H1 (cell line): ENCODE measurements around the gene SUGT1. TPM values are rescaled to one million over a fixed set of nuclear protein-coding genes. Genes with fewer than 3 reads are reported as not detected.

Experiments
- CTCF ChIA-PET: fragments of 300-600 bp; sonication (Branson Sonifier 250); formaldehyde crosslinking; loops from one replicate; lab custom pipeline; 2021; ENCODE audit not compliant: partially characterized antibody; lab: Charles Lee
- POLR2A ChIA-PET: fragments of 300-600 bp; sonication (Branson Sonifier 250); formaldehyde crosslinking; loops from one replicate; lab custom pipeline; 2021; ENCODE audit warnings: inconsistent platforms; ENCODE audit not compliant: partially characterized antibody; lab: Charles Lee
- DNase-seq, 2 experiments: peaks; one replicate each; pipeline versions ENCODE4 v3.0.0 to v3.0.0-alpha.2; 2010 to 2022; ENCODE audit warnings: low spot score in 2 of 2, low read depth in 1 of 2, mixed read lengths in 1 of 2
- FAIRE-seq: peaks from 2 replicates; lab custom pipeline; 2011; peaks lifted over from hg19 to GRCh38; lab: Jason Lieb, UNC
- H2AFZ ChIP-seq: 2 replicates; pipeline ENCODE4 v1.8.1; 2012; ENCODE audit warnings: low read length, inconsistent platforms
- H2AK5ac ChIP-seq: 2 replicates; pipeline ENCODE4 v1.6.1; 2013; ENCODE audit warnings: low read depth, low read length
- H2BK120ac ChIP-seq: replicated peaks from 2 replicates; pipeline ENCODE3; 2013; ENCODE audit warnings: low read depth, low read length, inconsistent platforms
- H2BK12ac ChIP-seq: 2 replicates; pipeline ENCODE4 v1.6.1; 2013; ENCODE audit warnings: low read depth, low read length
- H2BK15ac ChIP-seq: 2 replicates; pipeline ENCODE4 v1.6.1; 2013; ENCODE audit warnings: low read length
- H2BK20ac ChIP-seq: 2 replicates; pipeline ENCODE4 v1.6.1; 2013; ENCODE audit warnings: low read length
- H2BK5ac ChIP-seq: 2 replicates; pipeline ENCODE4 v1.6.1; 2013; ENCODE audit warnings: low read depth, low read length
- H3K14ac ChIP-seq: 2 replicates; pipeline ENCODE4 v1.6.1; 2013; ENCODE audit warnings: inconsistent platforms; ENCODE audit not compliant: insufficient read length
- H3K18ac ChIP-seq: 2 replicates; pipeline ENCODE4 v1.6.1; 2013; ENCODE audit warnings: low read length; ENCODE audit errors: extremely low read depth
- H3K23ac ChIP-seq: 2 replicates; pipeline ENCODE4 v1.6.1; 2013; ENCODE audit warnings: inconsistent platforms; ENCODE audit not compliant: insufficient read length
- H3K23me2 ChIP-seq: 2 replicates; pipeline ENCODE4 v1.6.1; 2013; ENCODE audit warnings: low read depth, low read length
- H3K27ac ChIP-seq: 2 replicates; pipeline ENCODE4 v1.6.1; 2011; ENCODE audit warnings: low read depth, low read length, inconsistent platforms
- H3K27me3 ChIP-seq, 4 experiments: replicated peaks in 1 of 4; 1 replicate in 1 of 4; 2 replicates in 3 of 4; pipeline versions ENCODE4 v1.6.1 to v1.8.1; 2011 to 2013; ENCODE audit warnings: low read length in 3 of 4, mild to moderate bottlenecking in 3 of 4, inconsistent platforms in 2 of 4, mixed read lengths in 2 of 4, moderate library complexity in 1 of 4; ENCODE audit not compliant: control insufficient read depth in 3 of 4, insufficient read depth in 3 of 4; ENCODE audit errors: extremely low read depth in 1 of 4
- H3K36me3 ChIP-seq, 4 experiments: 2 replicates each; pipeline versions ENCODE4 v1.6.1 to v1.8.1; 2011 to 2013; ENCODE audit warnings: mild to moderate bottlenecking in 4 of 4, low read length in 3 of 4, moderate library complexity in 2 of 4, control low read depth in 1 of 4, inconsistent platforms in 1 of 4; ENCODE audit not compliant: insufficient read depth in 4 of 4, control insufficient read depth in 2 of 4
- H3K4ac ChIP-seq: replicated peaks from 2 replicates; pipeline ENCODE3; 2013; ENCODE audit warnings: low read length, low read depth, mixed read lengths, inconsistent platforms; ENCODE audit not compliant: insufficient read length
- H3K4me1 ChIP-seq, 4 experiments: replicated peaks in 1 of 4; 1 replicate in 1 of 4; 2 replicates in 3 of 4; pipeline versions ENCODE4 v1.6.1 to v1.8.1; 2011 to 2013; ENCODE audit warnings: low read length in 3 of 4, inconsistent platforms in 2 of 4, mixed read lengths in 1 of 4; ENCODE audit not compliant: insufficient read depth in 4 of 4, control insufficient read depth in 3 of 4
- H3K4me2 ChIP-seq, 2 experiments: 2 replicates each; pipeline versions ENCODE4 v1.6.1 to v1.8.1; 2011 to 2013; ENCODE audit warnings: low read depth in 2 of 2, low read length in 2 of 2, control low read depth in 1 of 2, inconsistent platforms in 1 of 2, mild to moderate bottlenecking in 1 of 2; ENCODE audit not compliant: insufficient read depth in 1 of 2
- H3K4me3 ChIP-seq, 4 experiments: fragments of 200-600, 300-600 bp in 1 of 4; sonication (generic), shearing (Covaris generic), sonication (Bioruptor Twin) in 1 of 4; 2 replicates each; pipeline versions ENCODE4 v1.5.1 to v1.8.1; 2011 to 2016; ENCODE audit warnings: low read length in 4 of 4, low read depth in 3 of 4, control low read depth in 2 of 4, inconsistent platforms in 2 of 4, mild to moderate bottlenecking in 2 of 4, mixed read lengths in 1 of 4, moderate library complexity in 1 of 4; ENCODE audit not compliant: insufficient read depth in 2 of 4; ENCODE audit errors: extremely low read depth in 1 of 4
- H3K56ac ChIP-seq: replicated peaks from 2 replicates; pipeline ENCODE3; 2013; ENCODE audit warnings: low read depth, mild to moderate bottlenecking, mixed read lengths, low read length, inconsistent platforms; ENCODE audit not compliant: insufficient read length
- H3K79me1 ChIP-seq: 2 replicates; pipeline ENCODE4 v1.6.1; 2013; ENCODE audit warnings: low read depth, low read length, control low read depth
- H3K79me2 ChIP-seq, 2 experiments: 2 replicates each; pipeline versions ENCODE4 v1.6.1 to v1.8.1; 2012 to 2013; ENCODE audit warnings: low read length in 2 of 2, mild to moderate bottlenecking in 2 of 2, inconsistent platforms in 1 of 2; ENCODE audit not compliant: insufficient read depth in 2 of 2, control insufficient read depth in 1 of 2
- H3K9ac ChIP-seq, 4 experiments: replicated peaks in 1 of 4; 1 replicate in 1 of 4; 2 replicates in 3 of 4; pipeline versions ENCODE4 v1.6.1 to v1.8.1; 2011 to 2013; ENCODE audit warnings: low read depth in 3 of 4, low read length in 3 of 4, control low read depth in 2 of 4, mild to moderate bottlenecking in 2 of 4, moderate library complexity in 2 of 4, inconsistent platforms in 1 of 4; ENCODE audit errors: extremely low read depth in 1 of 4
- H3K9me3 ChIP-seq, 2 experiments: 2 replicates each; pipeline versions ENCODE4 v1.6.1 to v1.8.1; 2012 to 2013; ENCODE audit warnings: mild to moderate bottlenecking in 2 of 2, moderate library complexity in 2 of 2, control low read depth in 1 of 2, inconsistent platforms in 1 of 2, low read depth in 1 of 2, low read length in 1 of 2, mixed read lengths in 1 of 2; ENCODE audit not compliant: insufficient read depth in 2 of 2
- H4K20me1 ChIP-seq, 2 experiments: replicated peaks in 1 of 2; 2 replicates each; pipeline versions ENCODE3 to v1.8.1; 2011 to 2013; ENCODE audit warnings: inconsistent platforms in 2 of 2, low read length in 2 of 2, mild to moderate bottlenecking in 1 of 2; ENCODE audit not compliant: insufficient read depth in 2 of 2, control insufficient read depth in 1 of 2
- H4K5ac ChIP-seq: 2 replicates; pipeline ENCODE4 v1.6.1; 2013; ENCODE audit warnings: low read length, low read depth, mixed read lengths, inconsistent platforms; ENCODE audit not compliant: insufficient read length
- H4K8ac ChIP-seq: 2 replicates; pipeline ENCODE4 v1.8.0; 2013; ENCODE audit warnings: mild to moderate bottlenecking, moderate library complexity, low read length, inconsistent platforms; ENCODE audit not compliant: insufficient read depth; ENCODE audit errors: extremely low read depth
- H4K91ac ChIP-seq: replicated peaks from 2 replicates; pipeline ENCODE3; 2013; ENCODE audit warnings: low read length, mixed read lengths, inconsistent platforms; ENCODE audit not compliant: insufficient read length
- ASH2L ChIP-seq: fragments of 200-600, 300-600 bp; sonication (generic); IDR thresholded peaks from one replicate; pipeline ENCODE4 v1.7.1; 2017; ENCODE audit warnings: low read length
- BRCA1 ChIP-seq: IDR thresholded peaks from 2 replicates; pipeline ENCODE4 v1.6.1; 2012; ENCODE audit warnings: low read depth, low read length, improper control_type of control experiment
- CHD1 ChIP-seq: IDR thresholded peaks from 2 replicates; pipeline ENCODE4 v1.6.1; 2012; ENCODE audit warnings: low read depth, low read length, improper control_type of control experiment
- POLR2AphosphoS5 ChIP-seq: IDR thresholded peaks from 2 replicates; pipeline ENCODE4 v1.6.1; 2011; ENCODE audit warnings: low read depth, low read length
- SP1 ChIP-seq: IDR thresholded peaks from 2 replicates; pipeline ENCODE4 v1.6.1; 2011; ENCODE audit warnings: low read depth, low read length
- SP4 ChIP-seq: IDR thresholded peaks from 2 replicates; pipeline ENCODE4 v1.6.1; 2012; ENCODE audit warnings: low read length, inconsistent platforms
- SRF ChIP-seq: IDR thresholded peaks from 2 replicates; pipeline ENCODE4 v1.6.1; 2011; ENCODE audit warnings: mild to moderate bottlenecking, low read depth, low read length, moderate library complexity
- WGBS, 2 experiments: shearing (Covaris generic) in 1 of 2; methylation state at CpG; one replicate each; pipeline versions ENCODE4 v1.1.6 to v1.1.7; 2013 to 2015; ENCODE audit warnings: low lambda C conversion rate in 2 of 2, mixed read lengths in 2 of 2, inconsistent platforms in 1 of 2, low coverage in 1 of 2, missing lambda C conversion rate in 1 of 2; ENCODE audit not compliant: insufficient replicate concordance in 2 of 2, insufficient coverage in 1 of 2, insufficient read length in 1 of 2; ENCODE audit errors: extremely low coverage in 1 of 2, missing lambda C conversion rate in 1 of 2; 5-methylcytosine and 5-hydroxymethylcytosine counted together
- polyA plus RNA-seq, 7 experiments: library from polyadenylated mRNA; depleted of rRNA in 3 of 7; stranded (reverse) in 5 of 7; unstranded in 2 of 7; fragments of >200 nt in 5 of 7; fragments of 200-250 nt in 2 of 7; gene quantifications; 1 replicate in 5 of 7; 2 replicates in 1 of 7; 4 replicates in 1 of 7; pipeline versions ENCODE4 v1.2.1 to v1.2.3, GENCODE V29; 2011 to 2013; ENCODE audit warnings: missing spikeins in 2 of 7, mixed read lengths in 2 of 7
- total RNA-seq: library from RNA; stranded (reverse); fragmentation: NEBNext Ultra II Directional; extraction: Animal tissue kit (Norgen Biotek cat#: 25700); gene quantifications from 2 replicates; pipeline ENCODE4 v1.2.1, GENCODE V29; 2021

SUGT1 gene
- total and polyA plus RNA-seq, 2 of the 8 experiments (the other 6 are each of a cell fraction or from before 2014, with no cell fraction given) = 21.0 to 99.4 TPM

DNA sequence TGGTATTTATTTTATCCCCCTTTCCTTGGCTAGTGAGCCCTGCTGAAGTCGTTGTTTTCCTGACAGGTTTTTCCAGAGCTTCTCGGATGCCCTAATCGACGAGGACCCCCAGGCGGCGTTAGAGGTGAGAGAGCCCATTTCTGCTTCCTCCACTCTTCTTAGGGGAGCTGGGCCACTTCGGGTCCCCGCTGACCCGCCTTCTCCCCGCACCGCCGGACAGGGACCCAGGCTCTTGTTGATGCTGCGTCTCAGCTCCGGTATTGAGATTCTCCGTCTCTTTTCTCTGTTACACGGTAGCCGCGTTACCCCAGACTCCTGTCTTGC, 306 bp downstream of the SUGT1 start:
- peak overlapping the region; percentile 99; the same call in 1 of the 2 replicates for H2BK5ac ChIP-seq
- H3K36me3 ChIP-seq = peaks cover 0 to 36% (median 9%) of the 10 kb centered on the region in 4 experiments; a peak in 5 of 8 replicates
- peak overlapping the region; percentile 27; the same call in 1 of the 2 replicates for H3K18ac ChIP-seq
- H3K4me3 ChIP-seq = peak overlapping the region; percentile 89 to 98 (median 95)
- H2AK5ac ChIP-seq = no peak overlapping the region
- no peak overlapping the region for H2BK12ac ChIP-seq
- ChIA-PET POLR2A (interaction anchor here (0.6 to 3.1 kb wide), 34 partner anchors 8 to 548 kb away, joined by 3 to 34 read pairs (median 5); partner anchors contain the start of genes CNMD, HNRNPA1L2, PCDH8 and VPS36), CTCF (interaction anchor here (0.8 to 4.4 kb wide), 20 partner anchors 10 to 545 kb away, joined by 3 to 25 read pairs (median 6); partner anchors contain the start of genes CNMD and PCDH8)
- no peaks in the 10 kb centered on the region for H3K27me3 ChIP-seq
- TF ChIP-seq CHD1 (no peak), POLR2AphosphoS5 (no peak), BRCA1 (no peak), ASH2L (no peak), SRF (no peak), SP1 (no peak), SP4 (no peak)
- WGBS, 2 experiments = 0% methylated on average over 17 of the region's 18 CpGs; no CpG with 5 or more reads in 1 of the 2 experiments
- no peak overlapping the region for H3K23ac ChIP-seq
- peak overlapping the region; percentile 99 for H3K27ac ChIP-seq
- H2BK120ac ChIP-seq = no peak overlapping the region
- no peak overlapping the region for H4K8ac ChIP-seq
- peak overlapping the region; percentile 99 to 100 (median 99) for H3K9ac ChIP-seq
- H3K56ac ChIP-seq = peak overlapping the region; percentile 72
- H3K4me2 ChIP-seq = peak overlapping the region; percentile 64 to 94
- H3K79me1 ChIP-seq = peaks cover 4% of the 10 kb centered on the region
- H3K9me3 ChIP-seq = no peaks in the 10 kb centered on the region
- peaks cover 0 to 5% (median 0%) of the 10 kb centered on the region in 4 experiments; a peak in 3 of 7 replicates for H3K4me1 ChIP-seq
- peaks cover 23 to 75% of the 10 kb centered on the region in 2 experiments for H3K79me2 ChIP-seq
- peaks cover 0 to 2% of the 10 kb centered on the region in 2 experiments for H4K20me1 ChIP-seq
- no peak overlapping the region for H2BK15ac ChIP-seq
- H3K14ac ChIP-seq = no peak overlapping the region
- no peak overlapping the region for H2BK20ac ChIP-seq
- DNase-seq (no peak), FAIRE-seq (no peak)
- H2AFZ ChIP-seq = no peak overlapping the region
- no peak overlapping the region for H4K91ac ChIP-seq
- peaks cover 6% of the 10 kb centered on the region; the same call in 1 of the 2 replicates for H3K23me2 ChIP-seq
- H4K5ac ChIP-seq = peak overlapping the region; percentile 64
- no peak overlapping the region for H3K4ac ChIP-seq
